Non-pigmented ciliary epithelial cell (primary cell): ENCODE data around the gene KYAT1.
A peak's percentile ranks its signal among the peaks of the same experiment; 100 is the strongest.
"Not testable (repeated sequence)": the region's sequence is repeated elsewhere in the genome, so short reads cannot be mapped to it uniquely, and the experiment has no call there.

Experiments
- DNase-seq: peaks from one replicate; pipeline ENCODE4 v3.0.0-alpha.2; 2010; ENCODE audit warnings: low read depth

KYAT1 gene

GRCh38 chr9:128818099-128818838 lies 63.5 kb downstream of the KYAT1 start, which contains the start of gene ENDOG:
TSS of gene ENDOG (plus strand) at chr9:128818500. CDS start at chr9:128818685, 185 bp downstream.
- DNase-seq = peak; percentile 76

GRCh38 chr9:128810873-128811272 lies 70.9 kb downstream of the KYAT1 start:
- DNase-seq = no peak

- no peak for DNase-seq
Measured at GRCh38 chr9:128809831-128810230, 71.9 kb downstream of the KYAT1 start.

GRCh38 chr9:128809036-128809599 lies 72.6 kb downstream of the KYAT1 start:
- no peak for DNase-seq

- DNase-seq = no peak
Measured at GRCh38 chr9:128808543-128808942, 73.2 kb downstream of the KYAT1 start.

DNA sequence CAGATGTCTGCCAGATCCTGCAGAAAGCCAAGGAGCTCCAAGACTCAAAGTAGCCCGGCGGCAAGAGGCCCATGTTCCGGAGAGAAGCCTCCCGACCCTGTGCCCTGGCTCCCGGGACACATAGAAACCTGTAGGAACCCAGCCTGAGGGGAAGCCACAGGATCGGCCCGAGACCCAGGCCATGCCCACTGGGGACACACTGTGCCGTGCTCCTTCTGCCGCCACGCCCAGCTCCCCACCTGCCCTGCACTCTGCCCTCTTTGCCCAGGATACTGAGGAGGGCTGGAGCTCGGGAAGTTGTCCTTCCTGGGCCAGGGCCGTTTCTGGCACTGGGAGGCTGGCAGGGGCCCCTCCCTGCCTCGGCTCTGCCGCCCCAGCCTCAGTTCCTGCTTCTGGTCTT lies 73.9 kb downstream of the KYAT1 start:
- DNase-seq = no peak

- DNase-seq = no peak
Measured at GRCh38 chr9:128805661-128806060, 76.1 kb downstream of the KYAT1 start.

GRCh38 chr9:128802482-128802881 lies 79.3 kb downstream of the KYAT1 start:
- no peak for DNase-seq

- no peak for DNase-seq
Measured at GRCh38 chr9:128800061-128800460, 81.7 kb downstream of the KYAT1 start.

DNA sequence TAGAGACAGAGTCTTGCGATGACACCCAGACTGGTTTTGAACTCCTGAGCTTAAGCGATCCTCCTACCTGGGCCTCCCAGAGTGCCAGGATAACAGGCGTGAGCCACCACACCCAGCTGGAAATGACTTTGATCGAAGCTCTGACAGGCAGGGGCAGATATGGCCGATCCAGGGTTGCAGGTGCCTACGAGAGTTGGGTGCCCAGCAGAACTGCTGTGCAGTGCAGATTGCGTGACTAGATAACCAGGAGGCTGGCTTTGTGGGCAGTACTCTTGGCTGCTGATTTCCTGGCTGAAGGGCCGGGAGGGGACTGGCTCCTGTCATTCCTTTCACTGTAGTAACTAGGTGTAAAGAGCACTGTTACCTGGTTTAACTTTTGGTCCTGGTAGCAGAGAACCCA lies 82.9 kb downstream of the KYAT1 start:
- DNase-seq = no peak

GRCh38 chr9:128794961-128795360 lies 86.8 kb downstream of the KYAT1 start:
- not testable (repeated sequence) for DNase-seq

- no peak for DNase-seq
Measured at GRCh38 chr9:128792978-128793686, 88.6 kb downstream of the KYAT1 start.

GRCh38 chr9:128792134-128792533 lies 89.6 kb downstream of the KYAT1 start:
- no peak for DNase-seq

DNA sequence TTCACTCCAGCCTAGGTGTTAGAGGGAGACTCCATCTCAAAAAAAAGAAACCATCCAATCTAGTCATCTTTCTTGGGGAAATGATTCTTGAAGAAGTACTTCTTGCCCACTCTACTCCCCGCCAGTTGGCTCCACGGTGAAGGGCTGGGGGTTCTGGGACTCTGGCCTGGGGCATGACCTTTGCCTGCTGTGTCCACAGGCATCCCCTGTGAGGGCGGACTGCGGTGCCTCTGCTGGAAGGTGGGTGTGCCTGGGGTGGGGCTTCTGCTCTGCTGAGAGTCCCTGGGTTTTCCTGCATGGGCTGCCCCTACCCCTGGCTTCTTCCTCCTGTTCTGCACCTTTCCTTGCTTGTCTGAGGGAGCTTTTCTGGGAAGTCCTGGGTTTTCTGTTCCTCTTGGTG lies 91.2 kb downstream of the KYAT1 start:
- DNase-seq = no peak

DNA sequence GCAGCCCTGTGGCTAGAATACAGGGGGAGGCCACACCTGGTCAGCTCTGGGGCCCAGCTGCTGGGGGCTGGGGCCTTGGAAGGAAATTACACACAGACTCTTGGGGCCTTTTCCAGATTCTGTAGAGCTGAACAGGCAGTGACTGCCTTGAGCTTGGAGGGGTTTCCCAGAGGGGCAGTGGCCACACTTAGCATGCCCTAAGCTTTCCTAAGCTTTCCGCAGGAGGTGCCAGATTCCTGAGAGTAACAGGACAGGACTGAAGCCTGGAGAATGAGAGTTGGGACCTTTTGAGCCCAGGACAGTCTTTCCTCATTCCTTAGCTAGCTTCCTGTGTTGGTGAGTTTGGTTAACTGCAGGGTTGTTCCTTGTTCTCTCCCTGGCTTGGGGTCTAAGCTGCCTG lies 93.3 kb downstream of the KYAT1 start:
- DNase-seq = no peak

DNA sequence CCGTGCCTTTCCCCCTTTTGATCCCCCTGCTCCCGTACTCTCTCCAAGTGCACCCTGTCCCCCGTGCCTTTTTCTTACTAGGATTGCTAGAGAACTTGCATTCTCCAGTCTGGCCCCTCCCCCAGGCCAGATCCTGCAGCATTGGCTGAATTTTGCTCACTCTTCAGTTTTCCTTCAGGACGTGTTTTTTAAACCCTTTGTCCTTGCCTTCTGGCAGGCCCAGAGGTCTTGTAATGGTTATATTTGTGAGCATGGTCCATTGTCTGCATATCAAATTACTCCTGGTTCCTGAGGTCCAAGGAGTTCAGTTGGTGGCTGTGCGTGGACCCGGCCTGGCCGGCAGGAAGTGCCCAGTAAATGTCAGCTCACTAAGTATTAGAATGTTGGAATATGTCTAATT lies 94.1 kb downstream of the KYAT1 start:
- no peak for DNase-seq

DNA sequence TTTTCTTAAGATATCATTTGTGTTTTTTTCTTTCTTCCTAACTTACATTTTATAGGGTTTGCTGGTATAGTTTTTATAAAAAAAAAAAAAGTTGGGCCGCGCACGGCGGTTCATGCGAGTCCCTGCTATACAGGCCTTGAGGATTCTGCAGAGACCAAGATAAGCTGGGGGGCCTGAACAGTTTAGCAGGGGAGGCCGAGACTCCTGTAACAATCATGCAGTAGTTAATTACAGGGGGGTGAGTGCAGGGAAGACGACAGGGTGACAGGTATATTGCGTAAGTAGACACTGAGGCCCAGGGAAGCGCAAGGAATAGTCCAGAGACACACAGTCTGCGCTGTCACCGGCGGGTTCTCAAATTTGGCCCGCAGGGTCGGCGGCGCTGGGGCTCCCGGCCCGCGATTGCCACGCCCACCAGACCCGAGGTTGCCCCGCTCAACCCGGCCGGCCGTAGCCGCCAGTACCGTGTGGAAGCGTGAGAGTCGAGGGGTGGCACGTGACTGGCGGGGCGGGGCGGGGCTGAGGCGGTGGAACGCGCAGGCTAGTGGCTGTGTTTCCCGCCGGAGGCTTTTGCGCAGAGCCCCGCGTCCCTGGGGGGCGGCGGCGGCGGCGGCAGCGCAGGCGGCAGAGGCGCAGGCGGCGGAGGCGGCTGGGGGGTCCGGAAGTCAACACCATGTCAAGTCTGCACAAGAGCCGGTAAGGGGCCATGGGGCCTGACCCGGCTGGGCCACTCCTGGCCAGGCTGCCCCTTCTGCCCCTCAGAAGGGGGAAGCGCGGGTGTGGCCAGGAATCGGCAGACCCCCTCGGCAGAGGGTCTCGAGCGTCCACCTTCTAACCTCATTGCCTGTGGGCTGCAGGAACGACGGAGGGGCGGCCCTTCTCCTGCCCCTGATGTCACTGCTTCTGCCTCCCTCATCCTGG lies 94.8 kb downstream of the KYAT1 start, which contains the start of gene TBC1D13:
TBC1D13 (plus strand) TSS at position 573 of the 921 bp plus-strand sequence; CDS start at position 674, 101 bp downstream.
- DNase-seq = no peak

GRCh38 chr9:128785427-128785826 lies 96.3 kb downstream of the KYAT1 start:
- DNase-seq = no peak
